A172 (cell line): ENCODE results near the gene TRMT2A. TPM values are rescaled to one million over a fixed set of nuclear protein-coding genes. Genes with fewer than 3 reads are reported as not detected.

Experiments
- DNase-seq: peaks from one replicate; pipeline ENCODE4 v3.0.0-alpha.2; 2015; ENCODE audit warnings: low spot score
- total RNA-seq: library from RNA; depleted of rRNA; stranded (reverse); fragments of >200 nt; shearing (Covaris generic); gene quantifications from 2 replicates; pipeline ENCODE4 v1.2.3, GENCODE V29; 2014

TRMT2A gene
- total RNA-seq, 1 experiment from 2014 or later: 31.1 TPM

DNA sequence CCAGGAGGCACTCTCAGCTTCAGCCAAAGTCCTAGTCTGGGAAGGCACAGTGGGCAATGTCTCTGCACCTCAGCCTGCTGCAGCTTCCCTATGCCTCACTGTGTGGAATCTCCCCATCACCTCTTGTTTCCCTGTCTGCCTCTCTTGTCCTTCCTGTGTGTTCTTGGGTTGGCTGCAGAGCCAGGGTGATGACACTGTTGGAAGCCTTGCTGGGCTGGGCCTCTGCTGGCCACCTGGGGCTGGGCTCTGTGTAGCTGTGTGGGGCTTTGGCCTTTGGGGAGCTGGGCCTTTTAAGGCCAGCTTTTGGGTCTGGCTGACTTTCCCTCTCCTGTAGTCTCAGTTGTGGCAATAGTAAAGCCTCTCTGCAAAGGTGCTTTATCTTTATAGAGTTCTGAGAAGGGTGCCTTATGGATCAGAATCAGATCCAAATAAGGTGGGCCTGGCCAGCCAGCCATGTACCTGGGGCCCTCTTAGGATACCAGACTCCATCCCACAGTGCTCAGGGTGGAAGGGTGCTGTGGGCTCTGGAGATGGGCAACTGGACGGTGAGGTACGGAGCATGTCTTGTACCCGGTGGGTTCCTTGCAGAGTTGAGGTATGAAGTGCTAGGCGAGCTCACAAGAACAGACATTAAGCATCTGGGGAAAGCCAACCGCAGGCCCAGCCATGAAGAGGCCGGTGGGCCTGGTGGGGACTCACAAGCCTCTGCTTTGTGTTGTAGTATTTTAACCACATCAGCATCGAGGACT lies 11.4 kb downstream of the TRMT2A start:
- DNase-seq: no peak

DNA sequence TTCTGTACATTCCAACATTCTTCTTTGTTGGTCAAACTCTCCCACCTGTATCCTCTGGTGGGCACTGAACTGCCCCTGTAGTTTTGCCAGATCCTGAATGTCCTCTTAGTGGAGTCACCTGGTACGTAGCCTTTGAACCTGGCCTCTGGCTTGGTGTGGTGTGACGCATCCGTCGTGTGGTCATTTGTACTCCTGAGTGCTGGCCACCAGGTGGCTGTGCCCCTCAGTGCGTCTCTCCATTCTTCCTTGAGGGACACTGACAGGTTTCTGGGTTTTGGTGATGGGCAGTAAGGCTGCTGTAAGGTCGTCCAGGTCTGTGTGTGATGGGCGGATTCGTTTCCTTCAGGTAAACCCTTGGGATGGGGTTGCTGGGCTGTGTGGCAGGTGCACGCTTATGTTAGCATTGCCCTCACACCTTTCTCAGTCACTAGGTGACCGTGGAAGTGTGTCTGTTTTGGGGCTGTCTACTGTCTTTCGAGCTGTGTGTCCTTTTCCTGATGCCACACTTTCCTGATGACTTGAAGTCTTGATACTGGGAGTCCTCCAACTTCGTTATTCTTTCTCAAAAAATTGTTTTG lies 14.7 kb downstream of the TRMT2A start:
- DNase-seq: no peak

DNA sequence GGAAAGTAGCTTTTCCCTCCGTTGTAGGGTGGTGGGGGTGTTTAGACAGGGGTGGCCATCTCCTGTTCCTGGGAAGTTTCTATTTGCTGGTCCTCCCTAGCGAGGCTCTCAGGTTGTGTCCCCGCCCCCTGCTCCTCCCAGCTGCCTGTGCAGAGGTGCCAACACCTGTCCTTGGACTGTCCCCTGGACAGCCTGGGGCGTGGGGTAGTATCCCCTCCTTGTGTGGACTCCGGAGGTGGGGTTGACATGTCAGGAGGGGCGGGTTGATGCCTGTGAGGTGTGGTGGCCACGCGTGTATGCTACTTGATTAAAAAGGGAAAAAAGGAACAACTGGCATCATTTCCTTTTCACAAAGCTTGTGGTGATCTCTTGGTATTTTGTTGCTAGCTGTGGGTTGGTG lies 15.4 kb downstream of the TRMT2A start:
- DNase-seq: no peak

DNA sequence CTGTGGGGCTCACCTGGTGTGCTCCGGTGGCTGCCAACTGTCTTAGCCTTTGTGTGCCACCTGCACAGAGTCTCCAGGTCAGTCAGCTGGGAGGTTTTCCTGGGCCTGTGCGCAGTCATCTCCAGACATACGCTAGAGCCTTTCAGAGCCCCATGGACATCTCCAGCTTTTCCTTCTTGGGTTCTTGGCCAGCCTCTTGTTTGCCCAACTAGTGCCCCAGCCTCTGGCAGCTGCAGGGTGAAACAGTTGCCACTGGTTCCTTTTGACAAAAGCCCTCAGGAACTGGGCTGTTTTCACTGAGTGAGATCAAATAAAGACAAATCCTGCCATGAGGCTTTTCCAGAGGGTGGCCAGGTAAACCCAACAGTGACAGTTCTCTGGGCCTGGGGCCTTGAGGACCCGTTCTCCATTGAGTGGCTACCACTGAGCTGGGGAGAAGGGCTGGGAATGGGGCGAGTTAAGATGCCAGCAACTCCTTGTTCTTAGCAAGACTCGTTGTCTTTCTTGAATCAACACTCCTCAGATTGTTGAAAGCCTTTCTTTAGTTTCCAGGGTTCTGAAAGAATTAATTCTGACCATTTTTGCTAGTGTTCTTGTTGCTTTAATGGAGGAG lies 17.8 kb downstream of the TRMT2A start:
- no peak for DNase-seq

DNA sequence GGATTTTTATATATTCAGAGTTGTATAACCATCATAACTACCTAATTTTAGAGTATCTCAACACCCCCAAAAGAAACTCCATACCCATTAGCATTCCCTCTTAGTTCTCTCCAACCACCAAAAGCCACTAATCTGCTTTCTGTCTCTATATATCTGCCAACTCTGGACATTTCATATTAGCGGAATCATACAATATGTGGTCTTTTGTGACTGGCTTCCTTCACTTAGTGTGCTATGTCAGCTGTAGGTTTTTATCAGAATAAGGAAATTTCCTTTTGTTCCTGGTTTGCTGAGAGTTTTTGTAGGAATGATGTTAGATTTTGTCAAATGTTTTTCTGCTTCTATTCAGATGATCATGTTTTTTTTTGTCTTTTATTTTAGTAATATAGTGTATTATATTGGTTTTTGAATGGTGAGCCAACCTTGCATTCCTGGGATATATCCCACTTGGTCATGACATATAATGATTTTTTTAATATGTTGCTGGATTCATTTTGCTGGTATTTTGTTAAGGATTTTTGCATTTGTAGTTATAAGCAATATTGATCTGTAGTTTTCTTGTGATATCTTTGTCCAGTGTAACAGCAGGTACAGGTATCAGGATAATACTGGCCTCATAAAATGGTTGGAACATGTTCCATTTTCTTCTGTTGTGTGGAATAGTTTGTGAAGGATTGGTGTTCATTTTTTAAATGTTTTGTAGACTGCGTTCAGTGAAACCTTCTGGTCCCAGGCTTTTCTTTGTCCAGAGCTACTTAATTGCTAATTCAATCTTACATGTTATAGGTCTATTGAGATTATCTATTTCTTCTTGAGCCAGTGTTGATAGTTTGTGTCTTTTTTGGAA lies 20.2 kb downstream of the TRMT2A start:
- no peak for DNase-seq

DNA sequence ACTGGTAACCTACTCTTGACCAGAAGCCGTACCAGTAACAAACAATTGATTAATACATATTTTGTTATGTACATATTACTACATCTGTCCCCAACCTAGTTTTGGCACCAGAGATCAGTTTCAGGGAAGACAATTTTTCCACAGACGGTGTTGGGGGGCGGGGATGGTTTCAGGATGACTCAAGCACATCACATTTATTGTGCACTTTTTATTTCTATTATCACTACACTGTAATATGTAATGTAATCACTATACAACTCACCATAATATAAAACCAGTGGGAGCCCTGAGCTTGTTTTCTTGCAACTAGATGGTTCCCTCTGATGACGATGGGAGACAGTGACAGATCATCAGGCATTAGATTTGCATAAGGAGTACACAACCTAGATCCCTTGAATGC lies 21.5 kb downstream of the TRMT2A start:
- DNase-seq: no peak

DNA sequence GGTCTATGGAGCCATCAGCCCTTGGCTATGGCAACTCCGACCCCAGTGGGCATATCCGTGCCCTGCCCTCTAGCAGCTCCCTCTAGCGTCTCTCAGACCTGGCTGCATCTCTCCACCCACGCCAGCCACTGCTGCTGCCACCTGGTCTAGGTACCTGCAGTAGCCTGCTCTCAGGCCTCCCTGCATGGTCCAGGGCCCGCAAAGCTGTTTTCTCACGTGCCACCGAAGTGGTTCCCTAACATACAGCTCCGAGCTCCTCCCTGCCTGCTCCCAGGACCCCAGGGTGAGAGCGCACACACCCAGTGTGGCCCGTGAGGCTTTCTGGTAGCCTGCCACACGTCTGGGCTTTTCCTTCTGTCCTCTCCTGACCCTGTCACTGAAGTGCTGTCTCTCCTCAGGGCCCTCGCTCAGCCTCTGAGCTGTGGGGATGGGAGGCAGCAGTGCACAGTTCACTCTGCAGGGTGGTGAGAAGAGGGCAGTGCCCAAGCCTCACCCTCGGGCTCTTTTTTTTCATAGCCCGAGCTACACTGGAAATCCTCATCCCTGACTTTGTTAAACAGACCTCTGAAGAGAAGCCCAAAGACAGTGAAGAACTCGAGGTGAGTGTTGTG lies 22.7 kb downstream of the TRMT2A start:
- no peak for DNase-seq

DNA sequence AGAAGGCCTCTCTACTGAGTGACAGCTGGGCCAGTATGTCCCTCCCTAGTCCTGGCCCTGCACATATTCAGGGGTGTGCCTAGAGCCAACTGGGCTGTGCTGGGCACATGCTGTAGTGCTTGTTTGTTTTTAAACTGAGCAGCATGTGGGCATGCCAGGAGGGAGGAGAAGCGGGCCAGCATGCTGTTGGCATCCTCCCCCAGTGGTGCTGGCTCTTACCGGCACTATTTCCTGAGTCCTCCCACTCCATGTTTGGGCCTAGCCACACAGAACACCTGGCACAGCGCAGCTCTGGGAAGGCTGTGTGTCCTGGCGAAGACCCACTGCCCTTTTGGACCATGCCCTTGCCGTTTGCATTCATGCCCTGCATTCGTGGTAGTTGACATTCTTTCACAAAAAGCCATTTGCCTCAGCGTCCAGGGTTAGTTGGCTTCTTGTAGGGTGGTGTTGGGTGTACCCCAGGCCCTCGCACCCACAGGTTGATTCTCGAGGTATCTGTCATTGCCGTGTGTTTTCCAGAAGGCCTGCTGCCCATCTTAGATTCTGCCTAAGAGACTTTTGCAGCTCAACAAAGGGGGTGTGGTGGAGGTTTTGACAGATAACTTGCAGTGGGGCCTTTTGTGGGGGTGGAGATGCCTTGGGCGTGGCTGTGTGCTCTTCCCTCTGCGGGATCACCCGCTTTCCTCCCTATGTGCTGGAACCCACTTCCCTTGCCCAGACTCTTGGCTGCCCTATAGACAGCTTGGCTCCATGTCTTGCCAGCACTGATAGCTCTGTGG lies 23.4 kb downstream of the TRMT2A start:
- DNase-seq: no peak

DNA sequence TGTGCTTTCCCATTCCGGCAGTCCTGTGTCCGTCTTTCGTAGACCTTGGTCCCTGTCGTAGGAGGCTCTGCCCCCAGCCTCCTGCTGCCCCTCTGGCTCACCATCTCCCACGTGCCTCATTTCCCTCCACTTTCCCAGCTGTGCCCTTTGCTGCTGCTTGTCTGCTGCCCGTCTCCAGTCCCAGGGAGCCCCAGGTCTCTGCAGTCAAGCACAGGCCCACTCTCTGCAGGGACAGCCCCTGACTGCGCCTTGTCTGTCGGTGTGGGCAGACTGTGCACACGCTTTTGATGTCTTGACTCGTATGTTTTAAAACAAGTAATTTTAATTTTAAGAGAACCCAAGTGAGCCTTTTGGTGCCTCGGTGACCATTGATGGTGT lies 24.6 kb downstream of the TRMT2A start:
- DNase-seq: no peak

DNA sequence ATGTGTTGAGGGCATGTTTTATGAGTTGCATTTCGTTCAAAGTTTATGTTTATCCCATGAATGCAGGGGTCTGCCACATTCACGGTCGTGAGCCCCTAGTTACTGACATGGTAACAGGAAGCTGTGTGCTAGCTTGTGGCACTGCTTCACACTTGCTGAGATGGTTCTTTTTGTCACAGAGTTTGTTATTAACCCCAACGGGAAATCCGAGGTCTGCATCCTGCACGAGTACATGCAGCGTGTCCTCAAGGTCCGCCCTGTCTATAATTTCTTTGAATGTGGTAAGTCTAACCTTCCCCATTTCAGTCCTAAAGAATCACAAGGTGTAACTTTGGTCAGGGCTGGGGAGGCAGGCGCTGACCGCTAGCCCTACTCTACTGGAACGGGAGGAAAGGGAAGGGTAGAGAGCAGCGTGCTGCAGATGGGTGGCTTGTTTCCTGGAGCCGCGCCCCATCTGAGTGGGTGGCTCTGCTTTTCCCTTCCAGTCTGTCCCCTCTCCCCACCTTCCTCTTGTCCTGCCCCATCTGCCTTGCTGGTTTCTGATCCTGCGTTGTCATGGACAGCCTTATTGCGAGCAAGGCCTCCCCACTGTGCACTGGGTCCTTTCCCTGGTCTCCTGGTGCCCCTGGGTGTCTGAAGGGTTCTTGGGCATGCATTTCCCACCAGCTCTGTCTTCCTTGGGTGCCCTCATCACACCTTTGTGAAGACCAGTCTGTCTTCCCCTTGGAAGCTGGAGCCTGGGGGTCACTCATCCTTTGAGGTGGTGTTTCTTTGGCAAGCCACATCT lies 25.1 kb downstream of the TRMT2A start:
- no peak for DNase-seq

DNA sequence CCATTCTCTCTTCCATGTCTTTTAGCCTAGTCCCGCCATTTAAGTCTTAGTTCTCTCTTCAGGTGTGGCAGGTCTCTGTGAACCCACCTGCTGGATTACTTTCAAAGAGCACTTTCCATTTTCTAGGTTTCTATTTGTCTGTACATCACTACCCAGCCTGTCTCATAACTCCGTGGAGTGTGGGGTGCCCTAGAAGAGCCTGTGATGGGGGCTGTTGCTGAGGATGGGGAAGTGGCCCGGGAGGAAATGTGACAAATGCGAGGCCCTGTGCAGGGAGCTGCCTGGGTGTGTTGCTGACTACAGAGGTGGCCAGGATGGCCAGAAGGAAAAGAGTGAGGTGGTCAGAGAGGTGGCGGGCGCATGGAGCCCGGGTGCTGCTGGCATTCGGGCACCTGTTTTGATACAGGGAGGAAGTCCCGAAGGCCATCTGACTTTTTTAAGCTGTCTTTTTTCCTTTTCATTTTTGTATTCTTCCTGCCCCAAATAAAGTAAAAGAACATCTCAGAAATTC lies 26.2 kb downstream of the TRMT2A start:
- no peak for DNase-seq

DNA sequence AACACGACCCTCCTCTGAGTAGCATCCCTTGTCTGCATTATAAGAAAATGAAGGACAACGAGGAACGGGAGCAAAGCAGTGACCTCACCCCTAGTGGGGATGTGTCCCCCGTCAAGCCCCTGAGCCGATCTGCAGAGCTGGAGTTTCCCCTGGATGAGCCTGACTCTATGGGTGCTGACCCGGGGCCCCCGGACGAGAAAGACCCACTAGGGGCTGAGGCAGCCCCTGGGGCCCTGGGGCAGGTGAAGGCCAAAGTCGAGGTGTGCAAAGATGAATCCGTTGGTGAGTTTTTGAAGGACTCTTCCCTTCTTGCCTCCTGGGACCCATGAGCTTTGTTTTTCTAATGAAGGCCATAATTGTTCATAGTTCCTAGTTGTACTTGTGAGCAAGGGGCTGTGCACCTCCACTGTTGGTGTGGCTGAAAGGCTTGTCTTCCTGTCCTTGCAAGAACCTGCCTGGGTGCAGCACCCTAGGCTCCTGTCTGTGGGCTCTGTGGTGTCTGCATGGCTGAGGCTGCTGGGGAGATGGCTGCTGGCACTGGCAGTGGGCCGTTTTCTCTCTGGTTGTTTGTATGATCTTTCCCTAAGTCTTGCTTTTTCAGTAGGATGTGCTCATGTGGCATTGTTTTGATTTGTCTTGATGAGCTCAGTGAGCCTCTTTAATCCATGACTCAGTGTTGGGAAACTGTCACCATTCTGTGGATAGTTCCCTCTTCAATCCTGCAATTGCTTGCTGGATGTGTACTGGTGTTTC lies 26.9 kb downstream of the TRMT2A start:
- no peak for DNase-seq

DNA sequence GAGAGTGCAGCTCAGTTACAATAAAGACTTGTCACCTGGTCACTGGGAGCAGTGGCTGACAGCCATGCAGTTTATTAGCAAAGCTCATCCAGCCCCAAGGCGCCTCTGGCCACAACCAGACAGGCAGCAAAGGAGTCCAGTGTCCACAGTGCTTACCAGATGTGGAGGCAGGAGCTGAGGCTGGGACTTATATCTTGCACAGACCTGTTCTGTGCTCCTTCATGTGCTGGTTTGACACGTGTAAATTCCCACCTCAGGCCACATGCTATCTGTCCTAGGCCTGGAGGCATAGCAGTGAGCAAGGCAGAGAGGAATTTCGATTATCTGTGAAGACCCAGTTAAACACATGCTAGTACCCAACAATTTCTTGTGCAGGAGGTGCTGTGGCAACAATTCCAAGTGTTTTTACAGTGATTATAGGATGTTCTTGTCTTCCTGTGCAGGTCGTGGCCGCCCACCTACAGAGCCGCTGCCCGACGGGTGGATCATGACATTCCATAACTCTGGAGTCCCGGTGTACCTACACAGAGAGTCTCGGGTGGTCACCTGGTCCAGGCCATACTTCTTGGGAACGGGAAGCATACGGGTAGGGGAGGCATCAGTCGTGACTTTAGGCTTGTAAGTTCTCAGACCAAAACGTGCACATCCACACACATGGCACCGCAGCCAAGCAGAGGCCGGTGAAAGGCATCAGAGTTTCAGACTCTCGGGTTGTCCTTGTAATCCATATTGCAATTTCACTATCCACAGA lies 27.6 kb downstream of the TRMT2A start:
- no peak for DNase-seq

DNA sequence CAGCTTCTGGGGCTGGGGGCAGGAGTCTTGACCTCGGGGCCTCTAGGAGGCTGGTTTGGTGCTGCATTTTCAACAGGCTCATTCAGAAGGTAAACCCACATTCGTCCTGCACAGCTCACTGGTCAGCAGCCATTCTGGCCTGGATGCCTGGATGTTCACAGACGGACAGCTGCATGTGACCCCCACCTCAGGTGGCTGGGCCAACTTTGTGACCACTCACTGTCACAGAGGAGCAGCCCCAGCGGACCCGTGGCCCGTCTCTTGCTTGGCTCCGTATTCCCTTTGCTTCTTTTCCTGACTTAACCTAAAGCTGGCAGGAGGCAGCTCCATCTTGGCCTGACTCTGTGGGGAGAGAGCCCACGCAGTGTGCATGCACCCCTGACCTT lies 28.8 kb downstream of the TRMT2A start:
- no peak for DNase-seq

DNA sequence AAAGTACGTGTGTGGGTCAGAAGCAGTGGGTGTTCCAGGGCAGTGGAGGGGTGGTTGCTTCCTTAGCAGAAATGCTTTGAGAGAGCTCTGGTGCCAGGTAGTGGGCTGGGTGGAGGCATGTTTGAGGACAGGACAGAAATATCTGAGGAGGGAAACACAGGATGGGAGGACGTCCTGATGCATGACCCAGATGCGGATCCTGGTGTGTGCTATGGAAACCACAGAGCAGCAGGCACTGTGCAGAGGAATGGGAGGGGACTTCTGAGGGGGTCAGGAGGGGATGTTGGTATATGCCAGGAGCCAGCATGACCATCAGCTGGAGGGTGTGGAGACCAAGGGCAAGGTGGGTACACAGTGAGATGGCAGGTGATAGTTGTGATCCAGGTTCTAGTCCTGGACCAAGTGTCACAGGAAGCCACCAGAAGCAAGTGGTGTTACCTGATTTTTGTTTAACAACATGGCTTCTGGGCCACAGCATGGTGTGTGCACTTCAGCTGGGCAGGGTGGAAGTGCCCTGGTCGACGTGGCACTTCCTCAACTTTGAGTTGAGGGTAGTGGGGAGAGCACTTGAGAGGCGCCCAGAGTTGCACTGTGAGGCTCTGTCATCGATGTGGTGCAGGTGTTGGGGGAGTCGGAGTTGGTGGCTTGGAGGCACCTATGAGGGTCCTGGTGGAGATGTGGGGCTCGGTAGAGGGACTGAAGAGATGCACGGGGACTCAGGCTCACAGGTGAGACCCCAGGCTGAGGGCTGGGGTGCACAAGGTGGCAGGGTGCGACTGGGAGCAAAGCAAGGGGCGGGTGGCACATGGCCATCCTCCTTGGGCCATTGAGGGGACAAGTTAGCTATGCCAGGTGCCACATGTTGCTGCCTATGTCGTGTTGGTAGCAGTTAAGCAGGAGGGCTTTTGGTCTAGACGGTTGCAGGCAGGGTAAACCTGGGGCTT lies 29.4 kb downstream of the TRMT2A start:
- DNase-seq: no peak

DNA sequence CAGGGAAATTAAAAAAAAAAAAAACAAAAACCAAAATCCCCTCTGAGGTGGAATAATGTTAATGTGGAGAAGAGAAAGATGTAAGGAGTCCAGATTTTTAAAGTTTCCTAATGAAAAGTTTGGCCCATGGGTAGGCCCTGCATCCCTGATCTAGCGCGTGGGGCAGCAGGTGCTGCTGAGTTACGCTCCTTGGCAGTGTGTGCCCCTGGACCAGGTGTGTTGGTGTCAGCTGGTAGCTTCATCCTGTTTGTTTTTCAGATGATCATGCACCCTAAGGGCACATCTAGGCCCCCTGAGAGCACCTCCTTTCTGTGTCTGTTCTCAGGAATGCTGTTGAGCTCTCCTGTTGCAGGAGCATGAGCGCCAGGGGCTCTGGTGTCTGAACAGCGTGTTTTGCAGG lies 30.3 kb downstream of the TRMT2A start:
- DNase-seq: no peak

DNA sequence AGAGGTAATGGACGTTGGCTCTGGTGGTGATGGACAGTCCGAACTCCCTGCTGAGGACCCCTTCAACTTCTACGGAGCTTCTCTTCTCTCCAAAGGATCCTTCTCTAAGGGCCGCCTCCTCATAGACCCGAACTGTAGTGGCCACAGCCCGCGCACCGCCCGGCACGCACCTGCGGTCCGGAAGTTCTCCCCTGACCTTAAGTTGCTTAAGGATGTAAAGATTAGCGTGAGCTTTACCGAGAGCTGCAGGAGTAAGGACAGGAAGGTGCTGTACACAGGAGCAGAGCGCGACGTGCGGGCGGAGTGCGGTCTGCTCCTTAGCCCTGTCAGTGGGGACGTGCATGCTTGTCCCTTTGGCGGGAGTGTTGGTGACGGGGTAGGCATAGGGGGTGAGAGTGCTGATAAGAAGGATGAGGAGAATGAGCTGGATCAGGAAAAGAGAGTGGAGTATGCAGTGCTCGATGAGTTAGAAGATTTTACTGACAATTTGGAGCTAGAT lies 30.9 kb downstream of the TRMT2A start:
- no peak for DNase-seq
